GM18858 (cell line): Measurements from ENCODE around the gene FMN1.

ENCODE experiments used
- ATAC-seq: cut with Tn5 transposase; IDR thresholded peaks from one replicate; pipeline ENCODE4 v1.9.1; 2021; ENCODE audit not compliant: unreplicated experiment

The FMN1 gene

GRCh38 chr15:32941823-32942222, 252.7 kb downstream of the FMN1 start:
- no peak for ATAC-seq

GRCh38 chr15:32936976-32937375, 257.5 kb downstream of the FMN1 start:
- no peak for ATAC-seq

- no peak for ATAC-seq
These were observed 258.1 kb downstream of the FMN1 start for GRCh38 chr15:32936283-32936918.

GRCh38 chr15:32935139-32935538, 259.4 kb downstream of the FMN1 start:
- no peak for ATAC-seq

GRCh38 chr15:32933236-32933635, 261.3 kb downstream of the FMN1 start:
- ATAC-seq, result no peak

- no peak for ATAC-seq
These were observed 265.6 kb downstream of the FMN1 start for GRCh38 chr15:32928876-32929275.

GRCh38 chr15:32927124-32927523, 267.4 kb downstream of the FMN1 start:
- no peak for ATAC-seq

- ATAC-seq, result no peak
These were observed 271.3 kb downstream of the FMN1 start for GRCh38 chr15:32923176-32923575.

GRCh38 chr15:32922541-32922940, 272.0 kb downstream of the FMN1 start:
- no peak for ATAC-seq

- no peak for ATAC-seq
These were observed 274.6 kb downstream of the FMN1 start for GRCh38 chr15:32919749-32920414.

GRCh38 chr15:32918547-32918946, 276.0 kb downstream of the FMN1 start:
- ATAC-seq, result no peak

- ATAC-seq, result no peak
These were observed 283.7 kb downstream of the FMN1 start for GRCh38 chr15:32910839-32911238.

GRCh38 chr15:32909431-32909830, 285.1 kb downstream of the FMN1 start:
- no peak for ATAC-seq

- peak; percentile 4 for ATAC-seq
These were observed 285.6 kb downstream of the FMN1 start for GRCh38 chr15:32908872-32909271.

GRCh38 chr15:32908135-32908801, 286.2 kb downstream of the FMN1 start:
- ATAC-seq, result peak; percentile 71

- ATAC-seq, result no peak
These were observed 289.0 kb downstream of the FMN1 start for GRCh38 chr15:32905481-32905880.

GRCh38 chr15:32904448-32904847, 290.1 kb downstream of the FMN1 start:
- ATAC-seq, result no peak

- ATAC-seq, result no peak
These were observed 290.8 kb downstream of the FMN1 start for GRCh38 chr15:32903591-32904290.

- no peak for ATAC-seq
These were observed 292.5 kb downstream of the FMN1 start for GRCh38 chr15:32901995-32902394.

GRCh38 chr15:32901192-32901591, 293.3 kb downstream of the FMN1 start:
- ATAC-seq, result no peak

GRCh38 chr15:32899126-32899596, 295.4 kb downstream of the FMN1 start:
- no peak for ATAC-seq

- no peak for ATAC-seq
These were observed 296.1 kb downstream of the FMN1 start for GRCh38 chr15:32898414-32898813.
